SK-N-SH treated with all-trans-retinoic acid at 6 μM for 48 hours (cell line): ENCODE data around the gene FARS2.

Source experiments
- ATAC-seq: fragments of 200-7000 bp; cut with Tn5 transposase; 3 replicates; pipeline ENCODE4 v1.9.1; 2020; ENCODE audit warnings: mild to moderate bottlenecking, moderate library complexity
- ARNTL ChIP-seq: fragments of 450-650 bp; formaldehyde crosslinking; IDR thresholded peaks from 2 replicates; pipeline ENCODE4 v1.5.0; 2020; ENCODE audit warnings: low read depth, mild to moderate bottlenecking, moderate library complexity, borderline replicate concordance
- BACH2 ChIP-seq: fragments of 250-450 bp; sonication (Bioruptor Pico); IDR thresholded peaks from 2 replicates; pipeline ENCODE4 v1.9.0; 2021; ENCODE audit warnings: mild to moderate bottlenecking, borderline replicate concordance
- CSDC2 ChIP-seq: fragments of 250-450 bp; sonication (Bioruptor Pico); IDR thresholded peaks from 2 replicates; pipeline ENCODE4 v1.5.0; 2020; ENCODE audit warnings: mild to moderate bottlenecking, moderate library complexity
- CSRNP3 ChIP-seq: fragments of 250-450 bp; sonication (Bioruptor Pico); IDR thresholded peaks from 2 replicates; pipeline ENCODE4 v1.5.1; 2021; ENCODE audit warnings: mild to moderate bottlenecking, moderate library complexity
- ESRRG ChIP-seq: fragments of 250-450 bp; sonication (Bioruptor Pico); IDR thresholded peaks from 2 replicates; pipeline ENCODE4 v1.6.1; 2021; ENCODE audit warnings: mild to moderate bottlenecking
- GLIS3 ChIP-seq: fragments of 250-450 bp; sonication (Bioruptor Pico); IDR thresholded peaks from 2 replicates; pipeline ENCODE4 v1.5.0; 2020; ENCODE audit warnings: mild to moderate bottlenecking, moderate library complexity
- ISL1 ChIP-seq: fragments of 250-450 bp; sonication (Bioruptor Pico); IDR thresholded peaks from 2 replicates; pipeline ENCODE4 v2.1.2; 2022; ENCODE audit warnings: mild to moderate bottlenecking, moderate library complexity
- OSR1 ChIP-seq: fragments of 250-450 bp; sonication (Bioruptor Pico); IDR thresholded peaks from 2 replicates; pipeline ENCODE4 v1.8.0; 2022; ENCODE audit warnings: moderate library complexity, mild to moderate bottlenecking, inconsistent platforms
- POU6F1 ChIP-seq: fragments of 250-450 bp; sonication (Bioruptor Pico); IDR thresholded peaks from 2 replicates; pipeline ENCODE4 v1.8.0; 2021; ENCODE audit warnings: low read depth, mild to moderate bottlenecking, moderate library complexity, borderline replicate concordance
- PPARA ChIP-seq: fragments of 250-450 bp; sonication (Bioruptor Pico); IDR thresholded peaks from 2 replicates; pipeline ENCODE4 v1.5.0; 2020; ENCODE audit warnings: mild to moderate bottlenecking, borderline replicate concordance
- RARB ChIP-seq: fragments of 250-450 bp; sonication (Bioruptor Pico); IDR thresholded peaks from 2 replicates; pipeline ENCODE4 v1.8.0; 2021; ENCODE audit warnings: mild to moderate bottlenecking, moderate library complexity
- SNAI2 ChIP-seq: fragments of 250-450 bp; sonication (Bioruptor Pico); IDR thresholded peaks from 2 replicates; pipeline ENCODE4 v1.5.0; 2020; ENCODE audit warnings: mild to moderate bottlenecking, moderate library complexity
- TCF4 ChIP-seq: fragments of 250-450 bp; sonication (Bioruptor Pico); IDR thresholded peaks from 2 replicates; pipeline ENCODE4 v1.8.0; 2021; ENCODE audit warnings: mild to moderate bottlenecking, moderate library complexity, borderline replicate concordance
- TOX ChIP-seq: fragments of 250-450 bp; sonication (Bioruptor Pico); IDR thresholded peaks from 2 replicates; pipeline ENCODE4 v1.8.0; 2021; ENCODE audit warnings: mild to moderate bottlenecking, moderate library complexity, borderline replicate concordance
- TSHZ2 ChIP-seq: fragments of 250-450 bp; sonication (Bioruptor Pico); IDR thresholded peaks from 2 replicates; pipeline ENCODE4 v1.5.0; 2020; ENCODE audit warnings: mild to moderate bottlenecking, moderate library complexity
- ZC3H10 ChIP-seq: fragments of 250-450 bp; sonication (Bioruptor Pico); IDR thresholded peaks from 2 replicates; pipeline ENCODE4 v1.5.1; 2021; ENCODE audit warnings: mild to moderate bottlenecking, moderate library complexity
- ZFP3 ChIP-seq: fragments of 250-450 bp; sonication (Bioruptor Pico); IDR thresholded peaks from 2 replicates; pipeline ENCODE4 v1.5.0; 2020; ENCODE audit warnings: mild to moderate bottlenecking, moderate library complexity
- ZFP30 ChIP-seq: fragments of 450-650 bp; formaldehyde crosslinking; IDR thresholded peaks from 2 replicates; pipeline ENCODE4 v1.5.0; 2022; ENCODE audit warnings: mild to moderate bottlenecking, moderate library complexity
- ZNF565 ChIP-seq: fragments of 450-650 bp; formaldehyde crosslinking; conservative IDR thresholded peaks from 2 replicates; pipeline ENCODE4 v1.5.0; 2020; ENCODE audit warnings: low read depth, mild to moderate bottlenecking, moderate library complexity
- ZNF70 ChIP-seq: fragments of 450-650 bp; formaldehyde crosslinking; IDR thresholded peaks from 2 replicates; pipeline ENCODE4 v1.5.0; 2020; ENCODE audit warnings: mild to moderate bottlenecking, moderate library complexity
- ZNF8 ChIP-seq: fragments of 450-650 bp; formaldehyde crosslinking; IDR thresholded peaks from 2 replicates; pipeline ENCODE4 v1.5.0; 2020; ENCODE audit warnings: mild to moderate bottlenecking, moderate library complexity
- TF ChIP-seq, protein P1 (sequence below): fragments of 250-450 bp; sonication (Bioruptor Pico); IDR thresholded peaks from 2 replicates; pipeline ENCODE4 v1.8.0; 2020; ENCODE audit warnings: mild to moderate bottlenecking, moderate library complexity, borderline replicate concordance

Gene FARS2

DNA sequence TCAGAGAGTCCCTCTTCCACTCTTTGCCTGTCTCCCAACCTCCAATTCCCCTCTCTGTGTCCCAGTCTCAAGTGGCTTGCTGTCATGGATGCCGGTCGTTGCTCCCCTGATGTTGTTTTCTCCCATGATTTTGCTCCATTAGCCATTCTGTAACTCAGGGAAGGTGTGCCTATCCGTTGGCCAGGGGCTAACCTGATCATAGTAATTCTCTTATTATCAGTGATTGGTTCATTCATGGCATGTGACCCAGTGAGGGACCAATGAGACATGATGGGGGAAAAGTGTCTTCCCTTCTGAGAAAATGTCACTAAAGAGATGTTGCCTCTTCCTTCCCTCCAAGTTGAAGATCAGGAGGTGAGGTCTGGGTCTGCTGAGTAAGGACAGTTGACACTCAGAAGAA is 214.5 kb downstream of the FARS2 start:
- ATAC-seq, result no peak
- no peak for TF ChIP-seq BACH2 (CRISPR knock-in tag)
- no peak for TF ChIP-seq TCF4 (CRISPR knock-in tag)
- no peak for TF ChIP-seq ESRRG (CRISPR knock-in tag)
- no peak for TF ChIP-seq SNAI2 (CRISPR knock-in tag)
- no peak for TF ChIP-seq ZNF8 (CRISPR knock-in tag)
- TF ChIP-seq, protein P1, sequence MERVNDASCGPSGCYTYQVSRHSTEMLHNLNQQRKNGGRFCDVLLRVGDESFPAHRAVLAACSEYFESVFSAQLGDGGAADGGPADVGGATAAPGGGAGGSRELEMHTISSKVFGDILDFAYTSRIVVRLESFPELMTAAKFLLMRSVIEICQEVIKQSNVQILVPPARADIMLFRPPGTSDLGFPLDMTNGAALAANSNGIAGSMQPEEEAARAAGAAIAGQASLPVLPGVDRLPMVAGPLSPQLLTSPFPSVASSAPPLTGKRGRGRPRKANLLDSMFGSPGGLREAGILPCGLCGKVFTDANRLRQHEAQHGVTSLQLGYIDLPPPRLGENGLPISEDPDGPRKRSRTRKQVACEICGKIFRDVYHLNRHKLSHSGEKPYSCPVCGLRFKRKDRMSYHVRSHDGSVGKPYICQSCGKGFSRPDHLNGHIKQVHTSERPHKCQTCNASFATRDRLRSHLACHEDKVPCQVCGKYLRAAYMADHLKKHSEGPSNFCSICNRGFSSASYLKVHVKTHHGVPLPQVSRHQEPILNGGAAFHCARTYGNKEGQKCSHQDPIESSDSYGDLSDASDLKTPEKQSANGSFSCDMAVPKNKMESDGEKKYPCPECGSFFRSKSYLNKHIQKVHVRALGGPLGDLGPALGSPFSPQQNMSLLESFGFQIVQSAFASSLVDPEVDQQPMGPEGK, result no peak
- no peak for TF ChIP-seq ARNTL
- no peak for TF ChIP-seq CSDC2 (CRISPR knock-in tag)
- no peak for TF ChIP-seq GLIS3 (CRISPR knock-in tag)
- no peak for TF ChIP-seq RARB
- no peak for TF ChIP-seq ZC3H10 (CRISPR knock-in tag)
- no peak for TF ChIP-seq CSRNP3 (CRISPR knock-in tag)
- no peak for TF ChIP-seq ZFP3 (CRISPR knock-in tag)
- no peak for TF ChIP-seq TOX (CRISPR knock-in tag)

- no peak for TF ChIP-seq ZC3H10 (CRISPR knock-in tag)
- TF ChIP-seq PPARA, result no peak
- no peak for TF ChIP-seq TOX (CRISPR knock-in tag)
- no peak for TF ChIP-seq CSRNP3 (CRISPR knock-in tag)
- TF ChIP-seq ZNF8 (CRISPR knock-in tag), result no peak
- no peak for TF ChIP-seq SNAI2 (CRISPR knock-in tag)
- no peak for TF ChIP-seq TCF4 (CRISPR knock-in tag)
- no peak for TF ChIP-seq GLIS3 (CRISPR knock-in tag)
- no peak for TF ChIP-seq POU6F1
- TF ChIP-seq ZNF70 (CRISPR knock-in tag), result no peak
- TF ChIP-seq TSHZ2 (CRISPR knock-in tag), result no peak
- TF ChIP-seq OSR1 (CRISPR knock-in tag), result no peak
- no peak for TF ChIP-seq ISL1 (CRISPR knock-in tag)
- no peak for TF ChIP-seq BACH2 (CRISPR knock-in tag)
- TF ChIP-seq ESRRG (CRISPR knock-in tag), result no peak
- TF ChIP-seq ZFP30 (CRISPR knock-in tag), result no peak
- no peak for TF ChIP-seq ARNTL
- TF ChIP-seq, all 23 proteins: peak for 0
- ATAC-seq, result no peak
Measured at GRCh38 chr6:5478380-5478779, 217.1 kb downstream of the FARS2 start.

- no peak for ATAC-seq
- TF ChIP-seq TSHZ2 (CRISPR knock-in tag) (no peak), ESRRG (CRISPR knock-in tag) (no peak), BACH2 (CRISPR knock-in tag) (no peak), ZNF8 (CRISPR knock-in tag) (no peak), ZC3H10 (CRISPR knock-in tag) (no peak), PPARA (no peak), ISL1 (CRISPR knock-in tag) (no peak), SNAI2 (CRISPR knock-in tag) (no peak), ZNF565 (CRISPR knock-in tag) (no peak)
- TF ChIP-seq, protein P1, result no peak
Measured at GRCh38 chr6:5481033-5481432, 219.7 kb downstream of the FARS2 start.
